IMR-90 (cell line): ENCODE results near the gene CCR5. TPM values are rescaled to one million over a fixed set of nuclear protein-coding genes. Genes with fewer than 3 reads are reported as not detected.

ENCODE experiments used
- ATAC-seq: fragments of 200-7000 bp; cut with Tn5 transposase; 2 replicates; pipeline ENCODE4 v1.9.1; 2020; ENCODE audit warnings: low read depth, mild to moderate bottlenecking, moderate library complexity
- BruUV-seq: library from RNA; stranded (reverse); fragments of 400-500 nt; replicated peaks from 2 replicates; lab custom pipeline; 2021; lab: Mats Ljungman, UMichigan
- CTCF ChIA-PET: fragments of 300-600 bp; formaldehyde crosslinking; extraction: SDS; loops from one replicate; lab custom pipeline; 2021; ENCODE audit warnings: antibody characterized with exemption; lab: Yijun Ruan, JAX
- POLR2A ChIA-PET: fragments of 300-600 bp; sonication (Branson Sonifier 250); formaldehyde crosslinking; loops from one replicate; lab custom pipeline; 2022; ENCODE audit warnings: antibody characterized with exemption; ENCODE audit not compliant: unreplicated experiment; lab: Charles Lee
- DNase-seq: peaks from one replicate; pipeline ENCODE4 v3.0.0; 2013
- H2AFZ ChIP-seq: replicated peaks from 2 replicates; pipeline ENCODE3; 2013; ENCODE audit warnings: low read length, mild to moderate bottlenecking; ENCODE audit not compliant: poor library complexity
- H2AK5ac ChIP-seq: 2 replicates; pipeline ENCODE4 v1.6.1; 2013; ENCODE audit warnings: low read depth, low read length, inconsistent platforms
- H2AK9ac ChIP-seq: replicated peaks from 2 replicates; pipeline ENCODE3; 2013; ENCODE audit warnings: mild to moderate bottlenecking, low read depth, low read length, moderate library complexity; ENCODE audit not compliant: poor library complexity
- H2BK120ac ChIP-seq: 2 replicates; pipeline ENCODE4 v1.6.1; 2013; ENCODE audit warnings: low read depth, low read length, inconsistent platforms
- H2BK15ac ChIP-seq: 3 replicates; pipeline ENCODE4 v1.6.1; 2013; ENCODE audit warnings: low read depth, low read length, inconsistent platforms
- H2BK20ac ChIP-seq: 2 replicates; pipeline ENCODE4 v1.6.1; 2013; ENCODE audit warnings: low read depth, mild to moderate bottlenecking, inconsistent platforms, low read length, moderate library complexity
- H2BK5ac ChIP-seq: 2 replicates; pipeline ENCODE4 v1.6.1; 2013; ENCODE audit warnings: mild to moderate bottlenecking, low read depth, low read length, inconsistent platforms; ENCODE audit not compliant: poor library complexity, severe bottlenecking
- H3K14ac ChIP-seq: replicated peaks from 2 replicates; pipeline ENCODE4 v1.6.1; 2013; ENCODE audit warnings: low read depth, low read length, inconsistent platforms
- H3K18ac ChIP-seq: 2 replicates; pipeline ENCODE4 v1.6.1; 2013; ENCODE audit warnings: low read depth, low read length, control low read depth
- H3K23ac ChIP-seq: 2 replicates; pipeline ENCODE4 v1.6.1; 2013; ENCODE audit warnings: low read depth, low read length, inconsistent platforms
- H3K27ac ChIP-seq: 2 replicates; pipeline ENCODE4 v1.5.1; 2013; ENCODE audit warnings: mild to moderate bottlenecking, control low read depth, low read length; ENCODE audit not compliant: insufficient read depth
- H3K27me3 ChIP-seq: 2 replicates; pipeline ENCODE4 v1.6.1; 2013; ENCODE audit warnings: low read length; ENCODE audit not compliant: control insufficient read depth, insufficient read depth
- H3K36me3 ChIP-seq: 2 replicates; pipeline ENCODE4 v1.6.1; 2013; ENCODE audit warnings: low read length, mixed read lengths; ENCODE audit not compliant: control insufficient read depth, insufficient read depth
- H3K4ac ChIP-seq: 2 replicates; pipeline ENCODE4 v1.6.1; 2013; ENCODE audit warnings: low read depth, low read length, inconsistent platforms
- H3K4me1 ChIP-seq: 2 replicates; pipeline ENCODE4 v1.6.1; 2013; ENCODE audit warnings: low read length, mixed read lengths; ENCODE audit not compliant: control insufficient read depth, insufficient read depth
- H3K4me2 ChIP-seq: 2 replicates; pipeline ENCODE4 v1.6.1; 2013; ENCODE audit warnings: low read depth, mild to moderate bottlenecking, control low read depth, low read length, moderate library complexity
- H3K4me3 ChIP-seq: 2 replicates; pipeline ENCODE4 v1.5.1; 2013; ENCODE audit warnings: low read depth, mild to moderate bottlenecking, control low read depth, low read length, moderate library complexity; ENCODE audit not compliant: insufficient read depth
- H3K56ac ChIP-seq: 2 replicates; pipeline ENCODE4 v1.6.1; 2013; ENCODE audit warnings: low read length, inconsistent platforms; ENCODE audit not compliant: insufficient read depth; ENCODE audit errors: extremely low read depth
- H3K79me1 ChIP-seq, 2 experiments: 2 replicates each; pipeline ENCODE4 v1.6.1; 2013; ENCODE audit warnings: low read length in 2 of 2, inconsistent platforms in 1 of 2, low read depth in 1 of 2
- H3K9ac ChIP-seq: 2 replicates; pipeline ENCODE4 v1.6.1; 2013; ENCODE audit warnings: low read depth, low read length, control low read depth
- H3K9me1 ChIP-seq: 2 replicates; pipeline ENCODE4 v1.6.1; 2013; ENCODE audit warnings: low read length, inconsistent platforms; ENCODE audit not compliant: insufficient read depth
- H3K9me3 ChIP-seq: 2 replicates; pipeline ENCODE4 v1.6.1; 2013; ENCODE audit warnings: low read length; ENCODE audit not compliant: control insufficient read depth, insufficient read depth
- H4K20me1 ChIP-seq: 2 replicates; pipeline ENCODE4 v1.6.1; 2013; ENCODE audit warnings: low read length, inconsistent platforms; ENCODE audit not compliant: insufficient read depth
- H4K5ac ChIP-seq: 2 replicates; pipeline ENCODE4 v1.6.1; 2013; ENCODE audit warnings: mild to moderate bottlenecking, low read depth, low read length, control low read depth
- H4K8ac ChIP-seq, 2 experiments: 2 replicates each; pipeline ENCODE4 v1.6.1; 2013; ENCODE audit warnings: low read depth in 2 of 2, low read length in 2 of 2, control low read depth in 1 of 2, inconsistent platforms in 1 of 2
- H4K91ac ChIP-seq: 2 replicates; pipeline ENCODE4 v1.6.1; 2013; ENCODE audit warnings: low read depth, low read length, inconsistent platforms; ENCODE audit not compliant: insufficient read depth
- CEBPB ChIP-seq: IDR thresholded peaks from 2 replicates; pipeline ENCODE4 v1.6.1; 2012; ENCODE audit warnings: low read depth, low read length, improper control_type of control experiment
- CHD1 ChIP-seq: IDR thresholded peaks from 2 replicates; pipeline ENCODE4 v1.6.1; 2012; ENCODE audit warnings: low read depth, low read length, improper control_type of control experiment
- MAFK ChIP-seq: IDR thresholded peaks from 2 replicates; pipeline ENCODE4 v1.6.1; 2012; ENCODE audit warnings: low read depth, low read length, improper control_type of control experiment
- RAD21 ChIP-seq: IDR thresholded peaks from 2 replicates; pipeline ENCODE4 v1.6.1; 2012; ENCODE audit warnings: low read length, improper control_type of control experiment
- RFX5 ChIP-seq: IDR thresholded peaks from 2 replicates; pipeline ENCODE4 v1.8.0; 2012; ENCODE audit warnings: low read depth, mild to moderate bottlenecking, low read length, moderate library complexity
- SMC3 ChIP-seq: fragments of 150-350 bp; IDR thresholded peaks from 2 replicates; pipeline ENCODE4 v1.6.1; 2016; ENCODE audit warnings: low read depth, mild to moderate bottlenecking, antibody characterized with exemption, low read length, moderate library complexity
- WGBS, 2 experiments: methylation state at CpG; one replicate each; pipeline versions ENCODE4 v1.1.5 to v1.1.7; 2013; ENCODE audit warnings: missing lambda C conversion rate in 2 of 2; ENCODE audit not compliant: insufficient read length in 1 of 2; ENCODE audit errors: extremely low coverage in 2 of 2; 5-methylcytosine and 5-hydroxymethylcytosine counted together
- dilution Hi-C: fragments of 300-500 bp; cut with HindIII; formaldehyde crosslinking; loops from one replicate; pipeline ENCODE4 v1.14.3; 2018; ENCODE audit warnings: low sequenced_read_pairs; ENCODE audit not compliant: unreplicated experiment
- in situ Hi-C: fragments of 300-500 bp; cut with MboI; formaldehyde crosslinking; loops from 3 replicates; pipeline ENCODE4 v1.14.3; 2019; ENCODE audit warnings: low sequenced_read_pairs, inconsistent platforms, mixed read lengths
- intact Hi-C: fragments of 100-400 bp; cut with micrococcal nuclease; formaldehyde crosslinking; loops from 2 replicates; pipeline ENCODE4 v1.10.0; 2022
- polyA plus RNA-seq, 3 experiments: library from polyadenylated mRNA; depleted of rRNA; stranded (reverse); fragments of >200 nt; gene quantifications; 2 replicates each; pipeline ENCODE4 v1.2.3, GENCODE V29; 2012; ENCODE audit warnings: low replicate concordance in 1 of 3
- total RNA-seq: library from RNA; depleted of rRNA; stranded (reverse); fragments of >200 nt; gene quantifications from 2 replicates; pipeline ENCODE4 v1.2.3, GENCODE V29; 2012

The CCR5 gene
- total and polyA plus RNA-seq, 2 of the 4 experiments (the other 2 are of a cell fraction): not detected

DNA sequence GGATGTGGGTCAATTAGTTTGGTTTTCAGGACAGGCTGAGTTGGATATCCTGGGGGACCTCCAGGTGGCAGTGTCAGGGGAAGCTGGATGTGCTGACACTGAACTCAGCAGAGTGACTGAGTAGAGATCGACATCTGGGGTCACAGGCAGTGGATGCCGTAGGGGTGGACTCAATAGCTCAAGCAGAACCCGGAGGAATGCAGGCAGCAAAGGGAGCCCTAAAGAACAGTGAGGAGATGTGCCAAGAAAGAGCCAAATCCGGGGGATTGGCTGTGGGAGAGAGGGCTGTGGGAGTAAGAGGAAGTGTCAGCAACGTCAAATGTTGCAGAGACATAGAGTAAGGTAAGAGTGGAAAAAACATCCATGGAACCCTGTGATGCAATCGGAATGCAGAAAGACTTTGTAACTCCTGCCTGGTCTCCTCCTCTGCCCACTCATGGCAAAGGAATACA is 24.5 kb downstream of the CCR5 start:
- no peak overlapping the region for H2BK120ac ChIP-seq
- H3K27ac ChIP-seq: no peak overlapping the region
- H4K91ac ChIP-seq: no peak overlapping the region
- no peak overlapping the region for H2AK9ac ChIP-seq
- DNase-seq: peak; percentile 33
- no peaks in the 10 kb centered on the region for H3K79me1 ChIP-seq
- no peak for TF ChIP-seq MAFK
- no peak for TF ChIP-seq CHD1
- TF ChIP-seq RFX5: no peak
- peak; percentile 81 for TF ChIP-seq CEBPB
- TF ChIP-seq SMC3: no peak
- TF ChIP-seq RAD21: no peak
- H3K23ac ChIP-seq: no peak overlapping the region
- H4K8ac ChIP-seq: no peak overlapping the region
- no peak overlapping the region for H2BK20ac ChIP-seq
- no peak overlapping the region for H3K4me2 ChIP-seq
- no peak overlapping the region for H3K4me3 ChIP-seq
- no peak overlapping the region for H3K18ac ChIP-seq
- peaks cover 6% of the 10 kb centered on the region for H3K4me1 ChIP-seq
- ATAC-seq: peak; percentile 25
- CTCF ChIA-PET: no interaction called here
- no TSS peak for BruUV-seq
- no peak overlapping the region for H4K5ac ChIP-seq
- H3K27me3 ChIP-seq: peaks cover 4% of the 10 kb centered on the region
- 77% methylated on average over 5 of the region's 6 CpGs; no CpG with 5 or more reads in 1 of the 2 experiments for WGBS, 2 experiments
- dilution Hi-C loops: no loop called here
- POLR2A ChIA-PET: no interaction called here
- H3K4ac ChIP-seq: no peak overlapping the region
- in situ Hi-C loops: no loop called here
- no peak overlapping the region for H3K56ac ChIP-seq
- no peaks in the 10 kb centered on the region for H4K20me1 ChIP-seq
- no peaks in the 10 kb centered on the region for H3K9me3 ChIP-seq
- H2BK15ac ChIP-seq: no peak overlapping the region
- H3K36me3 ChIP-seq: no peaks in the 10 kb centered on the region
- H3K9ac ChIP-seq: no peak overlapping the region
- H2AFZ ChIP-seq: no peak overlapping the region
- H2BK5ac ChIP-seq: no peak overlapping the region
- H2AK5ac ChIP-seq: no peak overlapping the region
- intact Hi-C loops: no loop called here
- no peak overlapping the region for H3K14ac ChIP-seq
- H3K9me1 ChIP-seq: no peaks in the 10 kb centered on the region; the same call in 1 of the 2 replicates
